ENCODE data around the gene MAP2K5.

GRCh38 chr15:67745073-67746006 is 202.8 kb downstream of the MAP2K5 start:
- no peak for TF ChIP-seq GATA2 (IDR thresholded peaks at IDR 0.05; ENCODE audit: low read depth, low read length)
- TF ChIP-seq GATA3 (IDR thresholded peaks at IDR 0.05; ENCODE audit: low read depth, low read length) = no peak

All from SH-SY5Y (cell line).